ENCODE measurements around the gene EFHC1.

DNA sequence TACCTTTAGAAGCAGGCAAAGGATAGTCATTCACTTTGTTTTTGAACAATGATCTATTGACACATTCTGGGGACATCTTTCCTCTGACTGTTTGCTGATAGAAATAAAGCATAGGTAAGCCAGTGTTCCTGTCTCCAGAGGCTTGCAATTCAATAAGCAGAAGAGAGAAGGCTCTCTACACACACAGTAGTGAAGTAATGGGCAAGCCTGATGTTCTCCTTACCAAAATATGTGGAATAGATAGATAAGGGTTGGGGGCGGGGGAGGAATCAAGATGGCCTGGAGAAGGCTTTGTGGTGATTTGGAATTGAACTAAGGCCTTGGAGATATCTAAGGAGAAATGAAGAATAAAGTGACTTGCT lies 30.9 kb upstream of the EFHC1 start:
- TF ChIP-seq POLR2AphosphoS5 (IDR thresholded peaks at IDR 0.05; ENCODE audit: low read depth) = no peak
- no peak for TF ChIP-seq ZNF114 (CRISPR knock-in tag; IDR thresholded peaks at IDR 0.05)

All from GM23338 (cell line).